GM10248 (cell line): Measurements from ENCODE around the gene PRRT3.
A peak's percentile ranks its signal among the peaks of the same experiment; 100 is the strongest.

Source experiments
- CTCF ChIA-PET: fragments of 300-600 bp; sonication (Branson Sonifier 250); formaldehyde crosslinking; extraction: SDS; loops from one replicate; lab custom pipeline; 2021; ENCODE audit warnings: antibody characterized with exemption; lab: Yijun Ruan, JAX
- POLR2A ChIA-PET: fragments of 350-650 bp; sonication (Branson Sonifier 250); formaldehyde crosslinking; extraction: SDS; loops from one replicate; lab custom pipeline; 2020; ENCODE audit warnings: antibody characterized with exemption; lab: Yijun Ruan, JAX
- DNase-seq: peaks from one replicate; pipeline ENCODE4 v3.0.0; 2012; ENCODE audit errors: extremely low spot score
- CTCF ChIP-seq: IDR thresholded peaks from 2 replicates; pipeline ENCODE4 v1.5.1; 2012; ENCODE audit warnings: mild to moderate bottlenecking, low read depth; ENCODE audit errors: extremely low read depth, missing control alignments, control extremely low read depth

The PRRT3 gene

DNA sequence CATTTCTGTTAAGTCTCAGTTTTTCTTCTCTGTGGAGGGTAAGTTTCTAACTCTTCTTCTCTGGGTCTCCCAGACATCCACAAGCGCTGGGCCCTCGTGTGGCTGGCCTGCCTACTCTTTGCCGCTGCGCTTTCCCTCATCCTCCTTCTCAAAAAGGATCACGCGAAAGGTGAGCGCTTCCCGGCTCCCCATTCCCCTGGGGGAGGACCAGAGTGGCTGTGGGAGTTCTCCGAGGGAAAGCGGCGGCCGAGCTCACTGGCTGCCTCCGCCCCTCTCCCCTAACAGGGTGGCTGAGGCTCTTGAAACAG, 19.7 kb downstream of the PRRT3 start:
- DNase-seq, result no peak
- no peak for TF ChIP-seq CTCF
- CTCF ChIA-PET, result interaction anchor here (0.7 to 5.7 kb wide), 58 partner anchors 10 to 808 kb away, joined by 3 to 43 read pairs (median 4); partner anchors contain the start of genes ARPC4, EMC3, GHRL and IL17RC
- POLR2A ChIA-PET, result interaction anchor here (1.4 to 2.0 kb wide), 2 partner anchors 10 to 94 kb away, joined by 3 to 10 read pairs; no protein-coding TSS in a partner anchor

DNA sequence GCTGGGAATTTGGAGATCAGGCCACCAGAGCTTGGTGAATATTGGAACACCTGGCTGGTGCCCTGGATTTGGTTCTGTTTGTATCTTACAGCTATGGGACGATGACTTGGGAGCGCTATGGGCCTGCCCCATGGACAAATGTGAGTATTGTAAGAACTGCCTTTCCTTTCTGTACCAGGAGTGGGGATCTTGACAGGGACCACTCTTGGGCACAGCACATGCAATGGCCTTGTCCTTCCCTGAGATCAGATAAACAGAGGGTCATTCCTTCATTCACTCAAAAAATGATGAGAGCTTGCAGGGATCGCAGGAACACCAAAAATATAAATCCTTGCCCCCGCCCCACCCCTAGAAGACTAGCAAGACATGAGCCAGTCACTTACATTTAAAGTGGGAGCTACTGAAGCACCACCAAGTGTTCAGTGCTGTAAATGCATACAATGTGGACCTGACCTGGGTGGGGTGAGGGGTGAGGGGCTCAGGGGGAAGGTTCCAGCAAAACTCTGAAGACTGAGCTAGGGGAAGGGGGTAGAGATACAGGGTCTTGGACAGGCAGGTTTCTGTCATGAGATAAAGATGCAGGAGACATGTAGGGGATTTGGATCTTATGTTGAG, 21.3 kb downstream of the PRRT3 start:
- ChIA-PET CTCF (interaction anchor here (0.8 to 5.7 kb wide), 19 partner anchors 9 to 428 kb away, joined by 3 to 43 read pairs (median 4); partner anchors contain the start of genes IL17RC, JAGN1, PRRT3 and SEC13), POLR2A (interaction anchor here (0.6 to 1.0 kb wide), 3 partner anchors 14 to 172 kb away, joined by 3 to 10 read pairs (median 6); partner anchors contain the start of gene IL17RC)
- peak; percentile 41 for TF ChIP-seq CTCF
- no peak for DNase-seq

DNA sequence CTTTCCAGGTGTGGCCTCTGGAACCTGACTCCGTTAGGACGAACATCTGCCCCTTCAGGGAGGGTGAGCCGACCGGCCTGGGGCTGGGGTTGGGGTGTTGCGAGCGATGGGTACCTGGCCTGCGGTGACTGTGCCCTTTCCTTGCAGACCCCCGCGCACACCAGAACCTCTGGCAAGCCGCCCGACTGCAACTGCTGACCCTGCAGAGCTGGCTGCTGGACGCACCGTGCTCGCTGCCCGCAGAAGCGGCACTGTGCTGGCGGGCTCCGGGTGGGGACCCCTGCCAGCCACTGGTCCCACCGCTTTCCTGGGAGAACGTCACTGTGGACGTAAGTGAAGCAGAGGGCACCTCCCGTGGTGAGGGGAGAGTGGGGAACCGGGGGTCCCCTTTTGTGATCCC, 24.1 kb downstream of the PRRT3 start:
- no peak for TF ChIP-seq CTCF
- no peak for DNase-seq
- ChIA-PET CTCF (no interaction called here), POLR2A (no interaction called here)

DNA sequence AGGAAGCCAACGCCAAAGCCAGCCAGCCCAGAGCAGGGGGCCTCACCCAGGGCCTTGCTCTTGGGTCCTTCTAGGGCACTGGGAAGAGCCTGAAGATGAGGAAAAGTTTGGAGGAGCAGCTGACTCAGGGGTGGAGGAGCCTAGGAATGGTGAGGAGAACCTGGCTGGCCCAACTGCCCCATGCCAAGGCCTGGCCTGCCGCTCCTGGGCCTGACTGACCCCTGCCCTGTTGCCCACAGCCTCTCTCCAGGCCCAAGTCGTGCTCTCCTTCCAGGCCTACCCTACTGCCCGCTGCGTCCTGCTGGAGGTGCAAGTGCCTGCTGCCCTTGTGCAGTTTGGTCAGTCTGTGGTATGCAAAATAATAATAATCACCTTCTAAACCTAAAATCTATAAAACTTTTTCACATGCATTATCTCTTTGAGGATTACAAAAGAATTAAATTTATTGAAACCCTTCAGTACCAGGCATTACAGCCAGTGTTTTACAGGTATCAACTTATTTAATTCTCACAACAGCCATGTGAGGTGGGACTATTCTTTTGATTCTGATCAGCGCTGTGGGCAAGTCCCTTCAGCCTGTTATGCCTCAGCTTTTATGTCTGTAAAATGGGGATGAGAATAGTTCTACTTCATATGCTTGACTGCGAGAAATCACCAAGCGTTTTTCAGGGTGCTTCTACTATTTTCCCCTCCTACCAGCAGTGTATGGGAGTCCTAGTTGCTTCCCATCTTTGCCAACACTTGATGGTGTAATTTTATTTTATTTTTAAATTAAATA, 33.8 kb downstream of the PRRT3 start:
- ChIA-PET POLR2A (interaction anchor here (0.5 kb wide), 1 partner anchor 8 kb away, joined by 3 read pairs; no protein-coding TSS in a partner anchor), CTCF (no interaction called here)
- no peak for DNase-seq
- TF ChIP-seq CTCF, result no peak

GRCh38 chr3:9917820-9918219, 34.4 kb downstream of the PRRT3 start:
- no peak for DNase-seq
- ChIA-PET POLR2A (interaction anchor here (0.5 kb wide), 1 partner anchor 8 kb away, joined by 3 read pairs; no protein-coding TSS in a partner anchor), CTCF (no interaction called here)
- TF ChIP-seq CTCF, result no peak

GRCh38 chr3:9916734-9917680, 35.2 kb downstream of the PRRT3 start, which contains the start of gene IL17RC:
Gene IL17RC, plus strand, starts transcription at chr3:9917098. Its CDS starts 218 bp downstream, at chr3:9917316.
- CTCF ChIA-PET, result interaction anchor here (1.2 to 1.8 kb wide), 3 partner anchors 8 to 16 kb away, joined by 3 to 8 read pairs (median 5); partner anchors contain the start of gene CRELD1
- no peak for TF ChIP-seq CTCF
- no peak for DNase-seq

More at GRCh38 chr3:9916734-9917680, 35.2 kb downstream of the PRRT3 start, which contains the start of gene IL17RC:
- POLR2A ChIA-PET, result interaction anchor here (1.1 kb wide), 1 partner anchor 14 kb away, joined by 3 read pairs; no protein-coding TSS in a partner anchor
